Retinal pigment epithelial cell (primary cell): ENCODE results near the gene LENG8.

Experiments
- DNase-seq: peaks from one replicate; pipeline ENCODE4 v3.0.0-alpha.2; 2010; ENCODE audit warnings: low read depth
- H3K4me3 ChIP-seq: 2 replicates; pipeline ENCODE4 v1.5.1; 2011; ENCODE audit warnings: mild to moderate bottlenecking, low read length, control low read depth, moderate library complexity
- TF ChIP-seq, protein P1 (sequence below): conservative IDR thresholded peaks from 2 replicates; pipeline ENCODE4 v1.5.1; 2011; ENCODE audit warnings: low read depth, low read length, control low read depth, inconsistent platforms

The LENG8 gene

DNA sequence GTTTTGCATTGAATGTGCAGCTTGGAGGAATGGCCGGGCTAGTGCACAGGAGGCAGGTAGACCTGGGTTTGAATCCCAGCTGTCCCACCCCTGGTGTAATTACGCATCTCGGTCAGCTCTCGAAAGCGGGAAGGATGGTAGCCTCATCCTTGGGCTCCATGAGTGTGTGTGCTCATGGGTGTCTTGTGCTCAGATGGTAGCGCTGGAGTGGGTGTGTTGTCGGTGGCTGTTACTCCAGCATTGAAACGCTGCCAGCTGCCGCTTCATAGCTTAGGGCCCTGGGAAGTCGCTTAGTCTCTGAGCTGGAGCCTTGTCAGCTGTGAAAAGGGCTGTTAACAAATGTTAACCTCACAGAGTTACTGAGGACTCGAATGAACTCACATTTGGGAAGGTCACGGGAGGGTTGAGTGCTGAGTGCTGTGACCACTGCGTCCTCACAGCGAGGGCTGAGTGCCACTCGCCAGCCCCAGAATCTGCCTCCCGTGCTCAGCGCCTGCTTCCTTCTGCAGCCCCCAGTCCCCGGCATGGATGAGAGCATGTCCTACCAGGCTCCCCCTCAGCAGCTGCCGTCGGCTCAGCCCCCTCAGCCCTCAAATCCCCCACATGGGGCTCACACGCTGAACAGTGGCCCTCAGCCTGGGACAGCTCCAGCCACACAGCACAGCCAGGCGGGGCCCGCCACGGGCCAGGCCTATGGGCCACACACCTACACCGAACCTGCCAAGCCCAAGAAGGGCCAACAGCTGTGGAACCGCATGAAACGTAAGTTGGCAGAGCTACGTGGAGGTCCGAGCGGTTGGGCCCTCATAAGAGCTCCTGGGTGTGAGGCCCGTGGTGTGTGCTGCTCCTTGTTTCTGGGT lies 5.2 kb downstream of the LENG8 start:
- TF ChIP-seq, protein P1, sequence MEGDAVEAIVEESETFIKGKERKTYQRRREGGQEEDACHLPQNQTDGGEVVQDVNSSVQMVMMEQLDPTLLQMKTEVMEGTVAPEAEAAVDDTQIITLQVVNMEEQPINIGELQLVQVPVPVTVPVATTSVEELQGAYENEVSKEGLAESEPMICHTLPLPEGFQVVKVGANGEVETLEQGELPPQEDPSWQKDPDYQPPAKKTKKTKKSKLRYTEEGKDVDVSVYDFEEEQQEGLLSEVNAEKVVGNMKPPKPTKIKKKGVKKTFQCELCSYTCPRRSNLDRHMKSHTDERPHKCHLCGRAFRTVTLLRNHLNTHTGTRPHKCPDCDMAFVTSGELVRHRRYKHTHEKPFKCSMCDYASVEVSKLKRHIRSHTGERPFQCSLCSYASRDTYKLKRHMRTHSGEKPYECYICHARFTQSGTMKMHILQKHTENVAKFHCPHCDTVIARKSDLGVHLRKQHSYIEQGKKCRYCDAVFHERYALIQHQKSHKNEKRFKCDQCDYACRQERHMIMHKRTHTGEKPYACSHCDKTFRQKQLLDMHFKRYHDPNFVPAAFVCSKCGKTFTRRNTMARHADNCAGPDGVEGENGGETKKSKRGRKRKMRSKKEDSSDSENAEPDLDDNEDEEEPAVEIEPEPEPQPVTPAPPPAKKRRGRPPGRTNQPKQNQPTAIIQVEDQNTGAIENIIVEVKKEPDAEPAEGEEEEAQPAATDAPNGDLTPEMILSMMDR = no peak
- H3K4me3 ChIP-seq = no peak overlapping the region
- DNase-seq = no peak

DNA sequence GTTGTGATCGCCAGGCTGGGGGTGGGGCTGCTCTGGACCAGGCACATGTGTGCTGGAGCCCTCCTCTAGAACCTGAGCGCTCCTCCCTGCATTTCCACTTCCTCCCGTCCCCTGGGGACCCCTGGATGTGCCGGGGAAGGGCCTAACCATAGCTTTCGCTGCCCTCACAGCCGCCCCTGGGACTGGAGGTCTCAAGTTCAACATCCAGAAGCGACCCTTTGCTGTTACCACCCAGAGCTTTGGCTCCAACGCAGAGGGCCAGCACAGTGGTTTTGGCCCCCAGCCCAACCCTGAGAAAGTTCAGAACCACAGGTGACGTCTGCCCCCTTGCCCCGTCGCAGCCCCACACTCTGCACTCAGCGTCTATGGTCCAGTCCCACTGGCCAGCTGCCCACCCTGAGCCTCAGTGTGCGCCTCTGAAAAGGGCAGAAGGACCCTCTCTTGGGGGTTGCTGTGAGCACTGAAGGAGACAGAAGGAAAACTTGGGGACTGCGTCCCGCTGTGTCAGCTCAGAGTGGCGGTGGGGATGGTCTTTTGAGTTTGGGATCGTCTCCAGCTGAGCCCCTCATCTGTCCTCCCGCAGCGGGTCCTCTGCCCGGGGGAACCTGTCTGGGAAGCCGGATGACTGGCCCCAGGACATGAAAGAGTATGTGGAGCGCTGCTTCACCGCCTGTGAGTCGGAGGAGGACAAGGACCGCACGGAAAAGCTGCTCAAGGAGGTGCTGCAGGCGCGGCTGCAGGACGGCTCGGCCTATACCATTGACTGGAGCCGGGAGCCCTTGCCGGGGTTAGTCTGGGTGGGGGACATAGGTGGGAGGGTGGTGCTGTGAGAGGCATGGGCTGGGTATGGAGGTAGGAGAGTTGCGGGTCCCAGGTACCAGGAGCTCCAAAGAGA lies 6.0 kb downstream of the LENG8 start:
- TF ChIP-seq, protein P1 = no peak
- no peak for DNase-seq
- no peak overlapping the region for H3K4me3 ChIP-seq

DNA sequence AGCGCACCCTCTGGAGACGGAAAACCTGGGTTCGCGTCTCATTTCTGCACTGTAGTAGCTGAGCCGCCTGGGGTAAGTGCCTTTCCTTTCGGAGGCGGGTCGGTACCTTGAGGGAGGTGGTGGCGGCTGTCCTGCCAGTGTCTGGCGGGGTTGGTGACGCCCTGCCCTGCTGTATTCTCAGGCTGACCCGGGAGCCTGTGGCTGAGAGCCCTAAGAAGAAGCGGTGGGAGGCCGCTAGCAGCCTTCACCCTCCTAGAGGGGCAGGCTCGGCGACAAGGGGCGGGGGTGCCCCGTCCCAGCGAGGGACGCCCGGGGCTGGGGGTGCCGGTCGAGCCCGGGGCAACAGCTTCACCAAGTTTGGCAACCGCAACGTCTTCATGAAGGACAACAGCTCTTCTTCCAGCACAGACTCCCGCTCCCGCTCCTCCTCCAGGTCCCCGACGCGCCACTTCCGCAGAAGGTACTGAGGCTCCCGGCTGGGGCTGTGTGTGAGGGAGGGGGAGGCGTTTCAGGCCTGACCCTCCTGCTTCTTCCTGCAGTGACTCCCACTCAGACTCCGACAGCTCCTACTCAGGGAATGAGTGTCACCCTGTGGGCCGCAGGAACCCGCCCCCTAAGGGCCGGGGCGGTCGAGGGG lies 6.9 kb downstream of the LENG8 start:
- DNase-seq = no peak
- TF ChIP-seq, protein P1 = no peak
- no peak overlapping the region for H3K4me3 ChIP-seq

DNA sequence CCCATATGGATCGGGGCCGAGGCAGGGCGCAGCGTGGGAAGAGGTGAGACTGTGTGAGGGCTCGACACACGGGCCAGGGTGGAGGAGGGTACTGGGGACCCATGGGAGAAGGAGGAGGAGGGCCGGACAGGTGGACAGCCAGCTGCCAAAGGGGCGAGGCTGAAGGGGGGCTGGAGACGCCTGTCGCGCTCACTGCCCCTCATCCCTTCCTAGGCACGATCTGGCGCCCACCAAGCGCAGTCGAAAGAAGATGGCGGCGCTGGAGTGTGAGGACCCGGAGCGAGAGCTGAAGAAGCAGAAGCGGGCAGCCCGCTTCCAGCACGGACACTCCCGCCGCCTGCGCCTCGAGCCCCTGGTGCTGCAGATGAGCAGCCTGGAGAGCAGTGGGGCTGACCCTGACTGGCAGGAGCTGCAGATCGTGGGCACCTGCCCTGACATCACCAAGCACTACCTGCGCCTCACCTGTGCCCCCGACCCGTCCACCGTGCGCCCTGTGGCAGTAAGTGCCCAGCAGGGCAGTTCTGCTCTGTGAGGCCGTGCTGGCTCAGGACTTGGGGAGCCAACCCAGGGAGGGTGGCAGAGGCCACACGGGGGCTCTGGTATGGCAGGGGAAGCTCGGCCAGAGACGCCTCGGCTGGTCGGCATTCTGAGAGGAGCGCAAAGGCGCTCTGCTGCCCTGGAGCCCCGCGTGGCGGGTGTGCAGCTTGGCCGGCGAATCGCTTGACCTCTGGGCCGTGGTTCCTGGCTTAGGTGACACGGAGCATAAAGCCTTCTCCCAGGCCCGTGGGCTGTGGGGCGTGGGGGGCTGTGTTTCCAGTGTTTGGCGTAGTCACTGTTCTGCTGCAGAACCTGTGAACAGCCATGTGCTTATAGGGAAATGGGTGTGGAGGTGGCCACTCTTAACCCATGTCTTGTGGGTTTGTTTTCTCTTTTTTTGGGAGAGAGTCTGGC lies 7.7 kb downstream of the LENG8 start:
- H3K4me3 ChIP-seq = no peak overlapping the region
- DNase-seq = no peak
- TF ChIP-seq, protein P1 = no peak

DNA sequence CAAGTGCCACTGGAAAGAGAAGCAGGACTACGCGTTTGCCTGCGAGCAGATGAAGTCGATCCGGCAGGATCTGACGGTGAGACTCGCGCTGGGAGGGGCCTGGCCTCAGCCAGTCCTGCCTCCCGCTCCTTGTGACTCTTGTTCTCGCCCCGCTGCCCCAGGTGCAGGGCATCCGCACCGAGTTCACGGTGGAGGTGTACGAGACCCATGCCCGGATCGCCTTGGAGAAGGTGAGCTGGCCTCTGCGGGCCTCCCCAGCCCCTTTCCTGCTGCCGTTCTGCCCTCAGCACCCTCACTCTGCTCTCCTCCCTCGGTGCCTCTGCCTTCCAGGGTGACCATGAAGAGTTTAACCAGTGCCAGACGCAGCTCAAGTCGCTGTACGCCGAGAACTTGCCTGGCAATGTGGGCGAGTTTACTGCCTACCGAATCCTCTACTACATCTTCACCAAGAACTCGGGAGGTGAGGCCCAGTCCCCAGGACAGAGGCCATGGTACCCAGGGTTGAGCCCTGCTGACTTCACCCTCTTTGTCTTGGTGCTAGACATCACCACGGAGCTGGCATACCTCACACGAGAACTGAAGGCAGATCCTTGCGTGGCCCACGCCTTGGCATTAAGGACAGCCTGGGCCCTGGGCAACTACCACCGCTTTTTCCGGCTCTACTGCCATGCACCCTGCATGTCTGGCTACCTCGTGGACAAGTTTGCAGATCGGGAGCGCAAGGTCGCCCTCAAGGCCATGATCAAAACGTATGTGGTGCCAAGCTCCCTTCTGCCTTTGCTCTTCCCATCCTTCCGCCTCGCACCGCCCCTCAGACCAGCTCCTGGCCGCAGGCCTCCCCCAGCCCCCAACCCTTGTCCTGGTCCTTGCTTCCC lies 9.0 kb downstream of the LENG8 start:
- TF ChIP-seq, protein P1 = no peak
- DNase-seq = no peak
- no peak overlapping the region for H3K4me3 ChIP-seq
